Neural cell (in vitro differentiated cells): ENCODE measurements around the gene ZNF750. TPM values are rescaled to one million over a fixed set of nuclear protein-coding genes. Genes with fewer than 3 reads are reported as not detected.

Experiments used
- H2AFZ ChIP-seq: fragments of 200-600, 300-800 bp; sonication (generic), shearing (Covaris generic); 2 replicates; pipeline ENCODE4 v1.6.0; 2014; ENCODE audit warnings: low read depth, mild to moderate bottlenecking, antibody characterized with exemption, low read length, moderate library complexity
- H3F3A ChIP-seq: fragments of 200-600 bp; shearing (Covaris generic); 2 replicates; pipeline ENCODE4 v1.6.1; 2016; ENCODE audit warnings: mild to moderate bottlenecking, moderate library complexity, mixed read lengths, antibody characterized with exemption, low read length; ENCODE audit not compliant: insufficient read depth, poor library complexity, severe bottlenecking
- H3K27ac ChIP-seq: fragments of 200-600, 300-800 bp; sonication (generic), shearing (Covaris generic); 2 replicates; pipeline ENCODE4 v1.5.1; 2014; ENCODE audit warnings: mild to moderate bottlenecking, low read length, moderate library complexity
- H3K27me3 ChIP-seq: fragments of 300-800, 200-600 bp; sonication (generic), shearing (Covaris generic); 2 replicates; pipeline ENCODE4 v1.6.0; 2014; ENCODE audit warnings: mild to moderate bottlenecking, low read depth, low read length, moderate library complexity; ENCODE audit not compliant: insufficient read depth
- H3K36me3 ChIP-seq: fragments of 300-800, 200-600 bp; sonication (generic), shearing (Covaris generic); 2 replicates; pipeline ENCODE4 v1.5.1; 2014; ENCODE audit warnings: mild to moderate bottlenecking, antibody characterized with exemption, low read length, moderate library complexity; ENCODE audit not compliant: insufficient read depth
- H3K4me2 ChIP-seq: fragments of 300-800, 200-600 bp; sonication (generic), shearing (Covaris generic); 2 replicates; pipeline ENCODE4 v1.6.0; 2014; ENCODE audit warnings: mild to moderate bottlenecking, low read length
- H3K4me3 ChIP-seq: fragments of 300-800, 200-600 bp; sonication (generic), shearing (Covaris generic); 2 replicates; pipeline ENCODE4 v1.5.1; 2014; ENCODE audit warnings: mild to moderate bottlenecking, low read length, moderate library complexity
- H3K79me2 ChIP-seq: fragments of 200-600 bp; shearing (Covaris generic); replicated peaks from 2 replicates; pipeline ENCODE4 v1.6.0; 2014; ENCODE audit warnings: mild to moderate bottlenecking, low read length, moderate library complexity; ENCODE audit not compliant: insufficient read depth
- H3K9ac ChIP-seq: fragments of 300-800, 200-600 bp; sonication (generic), shearing (Covaris generic); 2 replicates; pipeline ENCODE4 v1.6.1; 2016; ENCODE audit warnings: mild to moderate bottlenecking, low read length, mixed read lengths
- H3K9me2 ChIP-seq: fragments of 200-600 bp; shearing (Covaris generic); 2 replicates; pipeline ENCODE4 v1.6.1; 2016; ENCODE audit warnings: mild to moderate bottlenecking, low read length, mixed read lengths; ENCODE audit not compliant: insufficient read depth
- H3K9me3 ChIP-seq: fragments of 200-600, 300-800 bp; sonication (generic), shearing (Covaris generic); 2 replicates; pipeline ENCODE4 v1.6.1; 2016; ENCODE audit warnings: mild to moderate bottlenecking, mixed run types, low read length, moderate library complexity, mixed read lengths
- H4K20me1 ChIP-seq: fragments of 200-600 bp; shearing (Covaris generic); 2 replicates; pipeline ENCODE4 v1.6.1; 2016; ENCODE audit warnings: mild to moderate bottlenecking, mixed run types; ENCODE audit not compliant: insufficient read depth
- EP300 ChIP-seq: fragments of 450-650 bp; conservative IDR thresholded peaks from 2 replicates; pipeline ENCODE4 v1.6.1; 2014; ENCODE audit warnings: antibody characterized with exemption, mild to moderate bottlenecking, moderate library complexity; ENCODE audit not compliant: poor library complexity, severe bottlenecking
- EZH2 ChIP-seq: fragments of 200-600, 300-800 bp; shearing (Covaris generic), sonication (generic); IDR thresholded peaks from 2 replicates; pipeline ENCODE4 v1.6.1; 2014; ENCODE audit warnings: antibody characterized with exemption, low read length, borderline replicate concordance, mild to moderate bottlenecking; ENCODE audit not compliant: insufficient read depth, poor library complexity, severe bottlenecking
- MXI1 ChIP-seq: fragments of 450-650 bp; conservative IDR thresholded peaks from 2 replicates; pipeline ENCODE4 v1.6.1; 2014; ENCODE audit warnings: antibody characterized with exemption, mild to moderate bottlenecking; ENCODE audit not compliant: poor library complexity, severe bottlenecking
- POLR2AphosphoS5 ChIP-seq: IDR thresholded peaks from 2 replicates; pipeline ENCODE4 v1.6.1; 2012
- RAD21 ChIP-seq: fragments of 450-650 bp; conservative IDR thresholded peaks from 2 replicates; pipeline ENCODE4 v1.6.1; 2014; ENCODE audit warnings: antibody characterized with exemption, mild to moderate bottlenecking, moderate library complexity
- SMC3 ChIP-seq: fragments of 450-650 bp; conservative IDR thresholded peaks from 2 replicates; pipeline ENCODE4 v1.6.1; 2014; ENCODE audit warnings: antibody characterized with exemption, mild to moderate bottlenecking, moderate library complexity; ENCODE audit not compliant: poor library complexity
- TAF1 ChIP-seq: IDR thresholded peaks from 2 replicates; pipeline ENCODE4 v1.6.1; 2012; ENCODE audit warnings: low read depth
- polyA plus RNA-seq: library from polyadenylated mRNA; depleted of rRNA; stranded (reverse); fragments of >200 nt; gene quantifications from 2 replicates; pipeline ENCODE4 v1.2.3, GENCODE V29; 2014
- TF ChIP-seq, protein P1 (sequence below): IDR thresholded peaks from 2 replicates; pipeline ENCODE4 v1.6.1; 2012; ENCODE audit warnings: borderline replicate concordance
- TF ChIP-seq, protein P2 (sequence below): fragments of 450-650 bp; IDR thresholded peaks from 2 replicates; pipeline ENCODE4 v1.5.1; 2014; ENCODE audit warnings: antibody characterized with exemption, mild to moderate bottlenecking, moderate library complexity; ENCODE audit not compliant: poor library complexity, severe bottlenecking

ZNF750 gene
- polyA plus RNA-seq, 1 donor from 2014 or later, result not detected

DNA sequence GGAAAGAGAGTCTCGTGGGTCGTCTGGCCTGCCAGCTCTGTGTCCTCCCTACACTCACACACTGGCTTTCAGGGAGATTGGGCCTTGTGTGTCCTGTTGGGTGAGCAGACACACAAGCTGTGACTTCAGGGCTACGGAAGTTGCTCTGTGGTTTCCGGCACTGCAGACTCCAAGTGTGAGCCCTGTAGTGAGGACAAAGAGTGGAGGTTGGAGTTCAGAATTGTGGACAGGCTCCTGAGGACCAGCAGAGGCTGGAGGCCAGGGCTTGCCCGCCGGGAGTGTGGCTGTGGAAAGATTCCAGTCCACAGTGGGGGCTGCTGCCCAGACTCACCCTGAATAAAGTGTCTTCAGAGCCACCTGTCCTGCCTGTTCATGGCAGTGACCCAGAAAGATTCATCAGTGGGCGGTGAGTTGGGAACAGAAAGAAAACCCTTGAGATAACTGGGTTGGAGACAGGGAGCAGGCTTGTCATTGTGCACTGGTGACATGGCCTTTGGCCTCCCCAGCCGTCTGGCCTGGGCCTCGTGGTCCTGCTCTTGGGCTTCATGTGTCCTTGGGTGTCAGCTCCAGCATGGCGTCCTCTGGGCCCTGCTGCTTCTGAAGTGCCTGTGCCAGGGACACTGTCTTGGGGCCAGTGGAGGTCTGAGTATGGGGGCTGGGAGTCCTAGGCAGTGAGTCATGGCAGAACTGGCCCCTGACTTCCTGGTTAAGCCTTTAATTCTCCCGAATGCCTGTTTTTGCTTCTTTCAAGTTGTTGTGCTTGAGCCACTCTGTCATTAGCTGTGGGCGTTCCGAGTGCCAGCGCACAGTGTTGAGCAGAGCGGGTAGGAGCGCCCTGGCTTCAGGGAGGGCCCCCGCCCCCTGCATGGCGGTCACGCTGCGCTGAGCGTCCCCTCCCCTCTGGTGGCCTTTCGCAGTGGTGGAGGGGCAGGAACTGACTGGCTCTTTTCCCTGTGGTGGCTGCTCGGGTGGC lies 19.9 kb upstream of the ZNF750 start:
- Histone ChIP-seq H3K9ac (no peak overlapping the region), H3K9me3 (no peaks in the 10 kb centered on the region), H2AFZ (no peak overlapping the region), H3K4me3 (no peak overlapping the region), H3K27ac (no peak overlapping the region), H3K9me2 (no peaks in the 10 kb centered on the region), H3K4me2 (no peak overlapping the region), H3K27me3 (no peaks in the 10 kb centered on the region), H4K20me1 (no peaks in the 10 kb centered on the region), H3F3A (peaks cover 6% of the 10 kb centered on the region), H3K36me3 (peaks cover 5% of the 10 kb centered on the region), H3K79me2 (no peaks in the 10 kb centered on the region)
- no peak for TF ChIP-seq RAD21
- no peak for TF ChIP-seq MXI1
- TF ChIP-seq, protein P1, sequence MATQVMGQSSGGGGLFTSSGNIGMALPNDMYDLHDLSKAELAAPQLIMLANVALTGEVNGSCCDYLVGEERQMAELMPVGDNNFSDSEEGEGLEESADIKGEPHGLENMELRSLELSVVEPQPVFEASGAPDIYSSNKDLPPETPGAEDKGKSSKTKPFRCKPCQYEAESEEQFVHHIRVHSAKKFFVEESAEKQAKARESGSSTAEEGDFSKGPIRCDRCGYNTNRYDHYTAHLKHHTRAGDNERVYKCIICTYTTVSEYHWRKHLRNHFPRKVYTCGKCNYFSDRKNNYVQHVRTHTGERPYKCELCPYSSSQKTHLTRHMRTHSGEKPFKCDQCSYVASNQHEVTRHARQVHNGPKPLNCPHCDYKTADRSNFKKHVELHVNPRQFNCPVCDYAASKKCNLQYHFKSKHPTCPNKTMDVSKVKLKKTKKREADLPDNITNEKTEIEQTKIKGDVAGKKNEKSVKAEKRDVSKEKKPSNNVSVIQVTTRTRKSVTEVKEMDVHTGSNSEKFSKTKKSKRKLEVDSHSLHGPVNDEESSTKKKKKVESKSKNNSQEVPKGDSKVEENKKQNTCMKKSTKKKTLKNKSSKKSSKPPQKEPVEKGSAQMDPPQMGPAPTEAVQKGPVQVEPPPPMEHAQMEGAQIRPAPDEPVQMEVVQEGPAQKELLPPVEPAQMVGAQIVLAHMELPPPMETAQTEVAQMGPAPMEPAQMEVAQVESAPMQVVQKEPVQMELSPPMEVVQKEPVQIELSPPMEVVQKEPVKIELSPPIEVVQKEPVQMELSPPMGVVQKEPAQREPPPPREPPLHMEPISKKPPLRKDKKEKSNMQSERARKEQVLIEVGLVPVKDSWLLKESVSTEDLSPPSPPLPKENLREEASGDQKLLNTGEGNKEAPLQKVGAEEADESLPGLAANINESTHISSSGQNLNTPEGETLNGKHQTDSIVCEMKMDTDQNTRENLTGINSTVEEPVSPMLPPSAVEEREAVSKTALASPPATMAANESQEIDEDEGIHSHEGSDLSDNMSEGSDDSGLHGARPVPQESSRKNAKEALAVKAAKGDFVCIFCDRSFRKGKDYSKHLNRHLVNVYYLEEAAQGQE, result no peak
- no peak for TF ChIP-seq TAF1
- TF ChIP-seq SMC3, result no peak
- no peak for TF ChIP-seq EZH2
- no peak for TF ChIP-seq POLR2AphosphoS5
- TF ChIP-seq EP300, result no peak

DNA sequence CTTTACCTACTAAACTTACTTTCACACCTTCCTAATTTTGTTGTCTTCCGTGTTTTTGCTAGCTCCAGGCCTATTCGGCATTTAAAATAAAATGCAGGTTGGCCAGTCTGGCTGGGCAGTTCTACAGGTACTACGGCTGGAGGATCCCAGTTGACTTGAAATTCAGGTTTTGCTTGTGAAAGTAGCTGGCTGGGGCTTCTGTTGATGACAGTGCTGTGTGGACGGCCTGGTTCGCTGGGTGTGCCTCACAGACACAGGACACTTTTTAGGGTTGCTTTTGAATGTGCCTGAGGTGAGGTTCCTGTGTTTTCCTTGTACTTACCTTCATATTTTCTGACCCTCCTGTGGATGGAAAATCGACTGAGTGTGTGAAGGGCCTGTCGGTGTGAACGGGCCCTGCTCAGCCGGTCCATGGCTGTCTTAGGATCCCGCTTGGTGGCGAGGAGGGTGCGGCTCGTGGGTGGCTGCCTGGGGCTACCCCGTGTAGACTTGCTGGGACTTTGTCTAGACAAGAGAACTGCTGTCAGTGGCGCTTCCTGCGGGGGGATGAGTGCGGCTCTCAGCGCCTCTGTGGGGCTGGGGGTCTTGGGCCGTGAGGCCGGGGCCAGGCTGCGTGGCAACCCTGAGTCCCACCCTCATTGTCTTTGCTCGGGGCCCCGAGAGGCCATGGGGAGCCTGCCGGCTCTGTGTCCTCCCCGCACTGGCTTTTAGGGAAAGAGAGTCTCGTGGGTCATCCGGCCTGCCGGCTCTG lies 18.7 kb upstream of the ZNF750 start:
- no peaks in the 10 kb centered on the region for H4K20me1 ChIP-seq

More for the DNA sequence above, 18.7 kb upstream of the ZNF750 start:
- Histone ChIP-seq H3K4me3 (no peak overlapping the region), H3K27me3 (no peaks in the 10 kb centered on the region), H3K36me3 (peaks cover 5% of the 10 kb centered on the region), H3K79me2 (no peaks in the 10 kb centered on the region), H3K9ac (no peak overlapping the region), H3K4me2 (no peak overlapping the region), H3K27ac (no peak overlapping the region), H3K9me3 (no peaks in the 10 kb centered on the region), H3K9me2 (no peaks in the 10 kb centered on the region), H2AFZ (no peak overlapping the region), H3F3A (no peaks in the 10 kb centered on the region)
- TF ChIP-seq SMC3, result no peak
- TF ChIP-seq EZH2, result no peak
- no peak for TF ChIP-seq MXI1
- TF ChIP-seq TAF1, result no peak
- TF ChIP-seq, protein P1, result no peak
- TF ChIP-seq RAD21, result no peak
- TF ChIP-seq, protein P2, sequence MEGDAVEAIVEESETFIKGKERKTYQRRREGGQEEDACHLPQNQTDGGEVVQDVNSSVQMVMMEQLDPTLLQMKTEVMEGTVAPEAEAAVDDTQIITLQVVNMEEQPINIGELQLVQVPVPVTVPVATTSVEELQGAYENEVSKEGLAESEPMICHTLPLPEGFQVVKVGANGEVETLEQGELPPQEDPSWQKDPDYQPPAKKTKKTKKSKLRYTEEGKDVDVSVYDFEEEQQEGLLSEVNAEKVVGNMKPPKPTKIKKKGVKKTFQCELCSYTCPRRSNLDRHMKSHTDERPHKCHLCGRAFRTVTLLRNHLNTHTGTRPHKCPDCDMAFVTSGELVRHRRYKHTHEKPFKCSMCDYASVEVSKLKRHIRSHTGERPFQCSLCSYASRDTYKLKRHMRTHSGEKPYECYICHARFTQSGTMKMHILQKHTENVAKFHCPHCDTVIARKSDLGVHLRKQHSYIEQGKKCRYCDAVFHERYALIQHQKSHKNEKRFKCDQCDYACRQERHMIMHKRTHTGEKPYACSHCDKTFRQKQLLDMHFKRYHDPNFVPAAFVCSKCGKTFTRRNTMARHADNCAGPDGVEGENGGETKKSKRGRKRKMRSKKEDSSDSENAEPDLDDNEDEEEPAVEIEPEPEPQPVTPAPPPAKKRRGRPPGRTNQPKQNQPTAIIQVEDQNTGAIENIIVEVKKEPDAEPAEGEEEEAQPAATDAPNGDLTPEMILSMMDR, result no peak
